Brain microvascular endothelial cell (primary cell): ENCODE measurements around the gene PNRC2.

ENCODE experiments used
- DNase-seq: peaks from one replicate; pipeline ENCODE4 v3.0.0-alpha.2; 2020
- H3K27ac ChIP-seq: fragments of 250-450 bp; sonication (Bioruptor Pico); 2 replicates; pipeline ENCODE4 v1.5.1; 2020; ENCODE audit warnings: mild to moderate bottlenecking, moderate library complexity
- H3K27me3 ChIP-seq: fragments of 250-450 bp; sonication (Bioruptor Pico); replicated peaks from 2 replicates; pipeline ENCODE4 v1.5.1; 2020; ENCODE audit warnings: mild to moderate bottlenecking
- H3K36me3 ChIP-seq: fragments of 250-450 bp; sonication (Bioruptor Pico); replicated peaks from 2 replicates; pipeline ENCODE4 v1.5.1; 2020; ENCODE audit warnings: mild to moderate bottlenecking
- H3K4me3 ChIP-seq: 2 replicates; pipeline ENCODE4 v1.5.1; 2011; ENCODE audit warnings: low read depth, mild to moderate bottlenecking, control low read depth, low read length, moderate library complexity
- in situ Hi-C: cut with HindIII; loops from 2 replicates; pipeline ENCODE4 v1.10.0; 2017; ENCODE audit warnings: low sequenced_read_pairs, low pct_ligation_motif_present
- TF ChIP-seq, protein P1 (sequence below): IDR thresholded peaks from 2 replicates; pipeline ENCODE4 v1.5.1; 2011; ENCODE audit warnings: low read depth, mild to moderate bottlenecking, moderate library complexity, low read length, control low read depth, inconsistent platforms; ENCODE audit errors: missing control alignments

Gene PNRC2, protein sequence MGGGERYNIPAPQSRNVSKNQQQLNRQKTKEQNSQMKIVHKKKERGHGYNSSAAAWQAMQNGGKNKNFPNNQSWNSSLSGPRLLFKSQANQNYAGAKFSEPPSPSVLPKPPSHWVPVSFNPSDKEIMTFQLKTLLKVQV

GRCh38 chr1:23959461-23960290 lies at the start of gene PNRC2:
PNRC2 (plus strand) TSS chr1:23959828; CDS start chr1:23961458, 1,630 bp downstream.
- H3K4me3 ChIP-seq: peak within 1 kb of the TSS; percentile 83
- peak; percentile 95 for DNase-seq
- in situ Hi-C loops: no loop called here
- peaks cover 11% of the 10 kb centered on the region for H3K36me3 ChIP-seq
- H3K27me3 ChIP-seq: no peaks in the 10 kb centered on the region
- TF ChIP-seq, protein P1, sequence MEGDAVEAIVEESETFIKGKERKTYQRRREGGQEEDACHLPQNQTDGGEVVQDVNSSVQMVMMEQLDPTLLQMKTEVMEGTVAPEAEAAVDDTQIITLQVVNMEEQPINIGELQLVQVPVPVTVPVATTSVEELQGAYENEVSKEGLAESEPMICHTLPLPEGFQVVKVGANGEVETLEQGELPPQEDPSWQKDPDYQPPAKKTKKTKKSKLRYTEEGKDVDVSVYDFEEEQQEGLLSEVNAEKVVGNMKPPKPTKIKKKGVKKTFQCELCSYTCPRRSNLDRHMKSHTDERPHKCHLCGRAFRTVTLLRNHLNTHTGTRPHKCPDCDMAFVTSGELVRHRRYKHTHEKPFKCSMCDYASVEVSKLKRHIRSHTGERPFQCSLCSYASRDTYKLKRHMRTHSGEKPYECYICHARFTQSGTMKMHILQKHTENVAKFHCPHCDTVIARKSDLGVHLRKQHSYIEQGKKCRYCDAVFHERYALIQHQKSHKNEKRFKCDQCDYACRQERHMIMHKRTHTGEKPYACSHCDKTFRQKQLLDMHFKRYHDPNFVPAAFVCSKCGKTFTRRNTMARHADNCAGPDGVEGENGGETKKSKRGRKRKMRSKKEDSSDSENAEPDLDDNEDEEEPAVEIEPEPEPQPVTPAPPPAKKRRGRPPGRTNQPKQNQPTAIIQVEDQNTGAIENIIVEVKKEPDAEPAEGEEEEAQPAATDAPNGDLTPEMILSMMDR: no peak
- peak within 1 kb of the TSS; percentile 96 for H3K27ac ChIP-seq

- no peak for DNase-seq
- Histone ChIP-seq H3K27me3 (peaks cover 5% of the 10 kb centered on the region), H3K27ac (no peak overlapping the region), H3K4me3 (no peak overlapping the region), H3K36me3 (no peaks in the 10 kb centered on the region)
- TF ChIP-seq, protein P1: no peak
- in situ Hi-C loops: no loop called here
These were observed 49.5 kb upstream of the PNRC2 start for GRCh38 chr1:23910144-23910543.

- no peak for DNase-seq
- in situ Hi-C loops: no loop called here
- Histone ChIP-seq H3K4me3 (no peak overlapping the region), H3K27me3 (peaks cover 4% of the 10 kb centered on the region), H3K36me3 (no peaks in the 10 kb centered on the region), H3K27ac (no peak overlapping the region)
- TF ChIP-seq, protein P1: no peak
These were observed 48.9 kb upstream of the PNRC2 start for GRCh38 chr1:23910553-23911246.

DNA sequence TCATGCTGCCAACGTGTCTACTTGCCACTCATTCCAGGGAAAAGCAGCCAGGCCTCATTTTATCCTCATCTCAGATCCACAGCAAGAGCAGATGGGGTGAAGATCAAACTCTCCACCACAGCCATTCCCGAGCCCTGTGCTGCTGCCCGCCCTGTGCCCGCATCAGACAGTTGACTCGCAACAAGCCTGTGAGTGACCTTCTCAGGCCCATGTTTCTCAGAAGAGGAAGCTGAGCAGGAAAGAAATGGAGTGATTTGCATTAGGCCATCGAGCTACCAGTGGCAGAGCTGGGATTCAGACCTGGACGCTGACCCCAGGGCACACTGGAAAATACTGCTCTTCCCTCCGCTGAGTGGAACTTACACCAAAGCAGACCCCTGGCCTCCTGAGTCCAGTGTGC lies 47.7 kb upstream of the PNRC2 start:
- no peaks in the 10 kb centered on the region for H3K36me3 ChIP-seq
- no peak for DNase-seq
- no peaks in the 10 kb centered on the region for H3K27me3 ChIP-seq
- in situ Hi-C loops: no loop called here
- TF ChIP-seq, protein P1: no peak
- no peak overlapping the region for H3K27ac ChIP-seq
- no peak overlapping the region for H3K4me3 ChIP-seq

GRCh38 chr1:23913212-23913880 lies 46.3 kb upstream of the PNRC2 start, which contains the start of gene CNR2:
CNR2 (minus strand) TSS chr1:23913362; CDS start chr1:23875617, 37,745 bp downstream.
- no peaks in the 10 kb centered on the region for H3K27me3 ChIP-seq
- in situ Hi-C loops: no loop called here
- H3K36me3 ChIP-seq: no peaks in the 10 kb centered on the region
- TF ChIP-seq, protein P1: no peak
- no peak within 1 kb of the TSS for H3K4me3 ChIP-seq
- no peak for DNase-seq
- no peak within 1 kb of the TSS for H3K27ac ChIP-seq
